Activated B cell treated with CpG ODN at 0.5 μM for 24 hours (primary cell): Measurements from ENCODE around the gene FARS2. TPM values are rescaled to one million over a fixed set of nuclear protein-coding genes. Genes with fewer than 3 reads are reported as not detected.

Experiments used
- ATAC-seq: fragments of 200-7000 bp; cut with Tn5 transposase; one replicate; pipeline ENCODE4 v1.10.0; 2021; ENCODE audit warnings: low read depth, mild to moderate bottlenecking, moderate library complexity
- CTCF ChIA-PET: fragments of 350-600 bp; sonication (Branson Sonifier 250); formaldehyde crosslinking; loops from one replicate; lab custom pipeline; 2021; ENCODE audit warnings: antibody characterized with exemption; lab: Charles Lee
- POLR2A ChIA-PET: fragments of 350-600 bp; sonication (Branson Sonifier 250); formaldehyde crosslinking; loops from one replicate; lab custom pipeline; 2021; ENCODE audit warnings: antibody characterized with exemption; lab: Charles Lee
- DNase-seq: peaks from one replicate; pipeline ENCODE4 v3.0.0; 2022
- H3K27ac Mint-ChIP-seq: one replicate; pipeline ENCODE4 v1.8.0; 2020; ENCODE audit warnings: mixed read lengths
- H3K27me3 Mint-ChIP-seq: one replicate; pipeline ENCODE4 v1.8.0; 2021; ENCODE audit warnings: mixed read lengths
- H3K36me3 Mint-ChIP-seq: one replicate; pipeline ENCODE4 v1.8.0; 2021; ENCODE audit warnings: low read depth, mixed read lengths
- H3K4me1 Mint-ChIP-seq: one replicate; pipeline ENCODE4 v1.8.0; 2021; ENCODE audit warnings: mixed read lengths
- H3K4me3 Mint-ChIP-seq: one replicate; pipeline ENCODE4 v1.8.0; 2020; ENCODE audit warnings: mild to moderate bottlenecking, mixed read lengths
- H3K9me3 Mint-ChIP-seq: one replicate; pipeline ENCODE4 v1.8.0; 2020; ENCODE audit warnings: mixed read lengths
- intact Hi-C: fragments of 100-400 bp; cut with micrococcal nuclease; formaldehyde crosslinking; loops from one replicate; pipeline ENCODE4 v1.15.1; 2024
- total RNA-seq: library from RNA; stranded (reverse); gene quantifications from 2 replicates; pipeline ENCODE4 v1.2.3, GENCODE V29; 2022
- TF ChIP-seq, protein P1 (sequence below): fragments of 200-600 bp; IDR thresholded peaks from one replicate; pipeline ENCODE4 v1.8.0; 2022; ENCODE audit warnings: antibody characterized with exemption, mild to moderate bottlenecking

FARS2 gene
- total RNA-seq, 1 donor from 2014 or later = 32.7 TPM

- no peaks in the 10 kb centered on the region for H3K9me3 Mint-ChIP-seq
- peaks cover 19% of the 10 kb centered on the region for H3K36me3 Mint-ChIP-seq
- no peak overlapping the region for H3K27ac Mint-ChIP-seq
- no peaks in the 10 kb centered on the region for H3K27me3 Mint-ChIP-seq
- POLR2A ChIA-PET = no interaction called here
- ATAC-seq (no peak), DNase-seq (no peak)
- no peak overlapping the region for H3K4me3 Mint-ChIP-seq
- TF ChIP-seq, protein P1, sequence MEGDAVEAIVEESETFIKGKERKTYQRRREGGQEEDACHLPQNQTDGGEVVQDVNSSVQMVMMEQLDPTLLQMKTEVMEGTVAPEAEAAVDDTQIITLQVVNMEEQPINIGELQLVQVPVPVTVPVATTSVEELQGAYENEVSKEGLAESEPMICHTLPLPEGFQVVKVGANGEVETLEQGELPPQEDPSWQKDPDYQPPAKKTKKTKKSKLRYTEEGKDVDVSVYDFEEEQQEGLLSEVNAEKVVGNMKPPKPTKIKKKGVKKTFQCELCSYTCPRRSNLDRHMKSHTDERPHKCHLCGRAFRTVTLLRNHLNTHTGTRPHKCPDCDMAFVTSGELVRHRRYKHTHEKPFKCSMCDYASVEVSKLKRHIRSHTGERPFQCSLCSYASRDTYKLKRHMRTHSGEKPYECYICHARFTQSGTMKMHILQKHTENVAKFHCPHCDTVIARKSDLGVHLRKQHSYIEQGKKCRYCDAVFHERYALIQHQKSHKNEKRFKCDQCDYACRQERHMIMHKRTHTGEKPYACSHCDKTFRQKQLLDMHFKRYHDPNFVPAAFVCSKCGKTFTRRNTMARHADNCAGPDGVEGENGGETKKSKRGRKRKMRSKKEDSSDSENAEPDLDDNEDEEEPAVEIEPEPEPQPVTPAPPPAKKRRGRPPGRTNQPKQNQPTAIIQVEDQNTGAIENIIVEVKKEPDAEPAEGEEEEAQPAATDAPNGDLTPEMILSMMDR = no peak
- CTCF ChIA-PET = no interaction called here
- intact Hi-C loops = no loop called here
- no peaks in the 10 kb centered on the region for H3K4me1 Mint-ChIP-seq
Measured at GRCh38 chr6:5536644-5537043, 275.3 kb downstream of the FARS2 start.

GRCh38 chr6:5537132-5537531 is 275.8 kb downstream of the FARS2 start:
- ChIA-PET POLR2A (no interaction called here), CTCF (no interaction called here)
- DNase-seq (no peak), ATAC-seq (no peak)
- H3K9me3 Mint-ChIP-seq = no peaks in the 10 kb centered on the region
- TF ChIP-seq, protein P1 = no peak
- H3K36me3 Mint-ChIP-seq = peaks cover 19% of the 10 kb centered on the region
- H3K27me3 Mint-ChIP-seq = no peaks in the 10 kb centered on the region
- no peak overlapping the region for H3K4me3 Mint-ChIP-seq
- intact Hi-C loops = no loop called here
- H3K4me1 Mint-ChIP-seq = no peaks in the 10 kb centered on the region
- H3K27ac Mint-ChIP-seq = no peak overlapping the region

GRCh38 chr6:5537967-5538366 is 276.7 kb downstream of the FARS2 start:
- no peaks in the 10 kb centered on the region for H3K4me1 Mint-ChIP-seq
- TF ChIP-seq, protein P1 = no peak
- POLR2A ChIA-PET = no interaction called here
- no peak overlapping the region for H3K4me3 Mint-ChIP-seq
- H3K27me3 Mint-ChIP-seq = no peaks in the 10 kb centered on the region
- DNase-seq = no peak
- intact Hi-C loops = no loop called here
- CTCF ChIA-PET = no interaction called here
- H3K36me3 Mint-ChIP-seq = peaks cover 19% of the 10 kb centered on the region
- no peaks in the 10 kb centered on the region for H3K9me3 Mint-ChIP-seq
- H3K27ac Mint-ChIP-seq = no peak overlapping the region
- no peak for ATAC-seq

DNA sequence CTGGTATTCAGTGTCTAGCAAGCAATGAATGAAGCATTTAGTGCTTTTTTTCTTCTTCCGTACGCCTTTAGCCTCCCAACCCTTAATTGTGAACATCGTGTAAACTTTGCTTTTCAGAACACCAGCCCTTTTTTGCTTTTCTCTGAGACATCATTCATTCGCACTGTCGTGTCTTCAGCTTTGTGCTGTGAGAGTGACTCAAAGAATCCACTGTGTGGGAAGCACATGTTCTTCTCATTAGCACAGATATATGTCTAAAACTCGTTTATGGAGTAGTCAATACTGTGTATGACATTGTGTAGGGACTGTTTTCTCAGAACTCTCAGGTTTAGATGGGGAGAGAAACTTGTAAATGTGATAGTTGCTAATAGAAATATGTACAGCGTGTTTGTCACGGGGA is 279.1 kb downstream of the FARS2 start:
- ChIA-PET POLR2A (no interaction called here), CTCF (no interaction called here)
- intact Hi-C loops = no loop called here
- H3K9me3 Mint-ChIP-seq = no peaks in the 10 kb centered on the region
- H3K27me3 Mint-ChIP-seq = no peaks in the 10 kb centered on the region
- H3K27ac Mint-ChIP-seq = no peak overlapping the region
- H3K4me3 Mint-ChIP-seq = no peak overlapping the region
- TF ChIP-seq, protein P1 = no peak
- no peaks in the 10 kb centered on the region for H3K4me1 Mint-ChIP-seq
- H3K36me3 Mint-ChIP-seq = peaks cover 15% of the 10 kb centered on the region
- DNase-seq (no peak), ATAC-seq (no peak)

GRCh38 chr6:5541025-5541424 is 279.7 kb downstream of the FARS2 start:
- no peak overlapping the region for H3K27ac Mint-ChIP-seq

More at GRCh38 chr6:5541025-5541424, 279.7 kb downstream of the FARS2 start:
- intact Hi-C loops = no loop called here
- no peak for DNase-seq
- H3K9me3 Mint-ChIP-seq = no peaks in the 10 kb centered on the region
- H3K4me1 Mint-ChIP-seq = no peaks in the 10 kb centered on the region
- ChIA-PET CTCF (interaction anchor here (0.5 kb wide), 1 partner anchor 34 kb away, joined by 3 read pairs; no protein-coding TSS in a partner anchor), POLR2A (no interaction called here)
- TF ChIP-seq, protein P1 = no peak
- no peak for ATAC-seq
- H3K36me3 Mint-ChIP-seq = peaks cover 21% of the 10 kb centered on the region
- H3K4me3 Mint-ChIP-seq = no peak overlapping the region
- H3K27me3 Mint-ChIP-seq = no peaks in the 10 kb centered on the region
